OCI-LY7 (cell line): ENCODE data around the gene ACIN1.

Source experiments
- CTCF ChIP-seq: fragments of 200-600 bp; sonication (generic); conservative IDR thresholded peaks from 2 replicates; pipeline ENCODE4 v1.5.1; 2014; ENCODE audit warnings: mild to moderate bottlenecking, antibody characterized with exemption, low read length, moderate library complexity, mixed read lengths
- EZH2phosphoT487 ChIP-seq: fragments of 200-600 bp; sonication (generic); IDR thresholded peaks from 2 replicates; pipeline ENCODE4 v1.6.1; 2018; ENCODE audit warnings: low read depth, borderline replicate concordance, mild to moderate bottlenecking, mixed run types, antibody characterized with exemption, low read length, moderate library complexity, mixed read lengths

DNA sequence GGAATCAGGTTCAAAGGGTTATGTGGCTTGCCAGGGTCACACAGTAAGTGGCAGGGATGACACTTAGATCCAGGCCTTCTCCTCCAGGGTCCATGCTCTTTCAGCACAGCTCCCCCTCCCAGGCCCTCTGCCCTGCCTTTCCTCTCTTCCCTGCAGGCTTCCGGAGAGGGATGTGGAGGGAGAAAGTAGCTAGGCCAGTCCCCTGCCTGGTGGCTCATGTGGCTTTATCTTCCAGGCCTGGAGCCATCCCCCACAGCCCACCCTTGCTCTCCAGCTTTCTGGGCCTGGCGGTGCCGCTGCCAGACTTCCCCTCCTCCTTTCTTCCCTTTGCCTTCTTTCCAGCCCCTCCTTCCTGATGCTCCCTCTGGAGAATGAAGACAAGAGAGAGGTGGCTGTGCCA lies 51.2 kb downstream of the ACIN1 start:
- TF ChIP-seq CTCF = no peak
- no peak for TF ChIP-seq EZH2phosphoT487
